ENCODE measurements around the gene ADAMTS12.

ADAMTS12 gene

DNA sequence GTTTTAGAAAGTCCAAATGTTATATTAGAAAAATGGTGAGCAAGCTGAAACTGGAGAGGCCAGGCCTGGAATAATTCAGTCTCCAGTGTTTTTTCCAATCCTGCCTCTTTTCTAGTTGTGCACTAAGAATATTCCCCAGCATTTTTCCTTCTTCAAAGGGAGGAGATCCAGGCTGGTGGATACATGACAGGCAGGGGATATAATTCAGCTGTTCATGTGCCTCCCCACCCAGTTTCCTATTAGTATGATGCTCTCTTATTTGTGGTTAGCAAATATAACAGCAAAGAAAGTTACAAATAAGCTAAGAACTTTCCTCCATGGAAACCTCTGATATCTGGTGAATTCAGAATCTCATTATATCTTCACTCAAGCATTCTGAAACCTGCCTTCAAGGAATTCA lies 234.6 kb downstream of the ADAMTS12 start:
- H3K27me3 ChIP-seq: no peaks in the 10 kb centered on the region
- peaks cover 0 to 32% (median 4%) of the 10 kb centered on the region in 3 donors for H3K36me3 ChIP-seq
- H3K27ac ChIP-seq: no peak overlapping the region
- no peaks in the 10 kb centered on the region for H3K9me3 ChIP-seq
- TF ChIP-seq, protein P1, sequence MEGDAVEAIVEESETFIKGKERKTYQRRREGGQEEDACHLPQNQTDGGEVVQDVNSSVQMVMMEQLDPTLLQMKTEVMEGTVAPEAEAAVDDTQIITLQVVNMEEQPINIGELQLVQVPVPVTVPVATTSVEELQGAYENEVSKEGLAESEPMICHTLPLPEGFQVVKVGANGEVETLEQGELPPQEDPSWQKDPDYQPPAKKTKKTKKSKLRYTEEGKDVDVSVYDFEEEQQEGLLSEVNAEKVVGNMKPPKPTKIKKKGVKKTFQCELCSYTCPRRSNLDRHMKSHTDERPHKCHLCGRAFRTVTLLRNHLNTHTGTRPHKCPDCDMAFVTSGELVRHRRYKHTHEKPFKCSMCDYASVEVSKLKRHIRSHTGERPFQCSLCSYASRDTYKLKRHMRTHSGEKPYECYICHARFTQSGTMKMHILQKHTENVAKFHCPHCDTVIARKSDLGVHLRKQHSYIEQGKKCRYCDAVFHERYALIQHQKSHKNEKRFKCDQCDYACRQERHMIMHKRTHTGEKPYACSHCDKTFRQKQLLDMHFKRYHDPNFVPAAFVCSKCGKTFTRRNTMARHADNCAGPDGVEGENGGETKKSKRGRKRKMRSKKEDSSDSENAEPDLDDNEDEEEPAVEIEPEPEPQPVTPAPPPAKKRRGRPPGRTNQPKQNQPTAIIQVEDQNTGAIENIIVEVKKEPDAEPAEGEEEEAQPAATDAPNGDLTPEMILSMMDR (IDR thresholded peaks at IDR 0.05): no peak
- no peaks in the 10 kb centered on the region for H3K4me1 ChIP-seq
- H3K4me3 ChIP-seq: no peak overlapping the region
- intact Hi-C loops (cut with DNase I; ENCODE audit: low total_unique reads): no loop called here
- DNase-seq: no peak

DNA sequence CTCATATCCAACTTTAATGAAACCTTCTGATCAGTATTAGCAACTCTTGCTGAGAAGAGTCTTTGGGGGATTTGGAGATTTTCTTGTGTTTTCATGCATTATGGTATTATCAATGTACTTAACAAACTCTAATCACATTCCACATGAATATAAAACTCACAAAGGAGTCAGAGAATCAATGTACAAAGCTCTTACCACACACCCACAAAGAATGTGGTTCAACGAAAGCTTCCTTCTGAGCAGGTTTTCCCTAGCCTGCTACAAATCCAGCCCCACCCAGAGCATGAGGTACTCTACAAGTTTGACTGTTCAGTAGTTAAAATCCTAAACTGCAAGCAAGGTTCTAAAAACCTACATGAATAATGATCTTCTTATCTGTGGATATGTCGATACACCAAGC lies 240.9 kb downstream of the ADAMTS12 start:
- Histone ChIP-seq H3K27ac (no peak overlapping the region), H3K27me3 (no peaks in the 10 kb centered on the region), H3K36me3 (peaks cover 0 to 13% (median 10%) of the 10 kb centered on the region in 3 donors), H3K9me3 (no peaks in the 10 kb centered on the region), H3K4me1 (no peaks in the 10 kb centered on the region), H3K4me3 (no peak overlapping the region)
- intact Hi-C loops (cut with DNase I; ENCODE audit: low total_unique reads): no loop called here
- no peak for DNase-seq
- TF ChIP-seq, protein P1 (IDR thresholded peaks at IDR 0.05): no peak

DNA sequence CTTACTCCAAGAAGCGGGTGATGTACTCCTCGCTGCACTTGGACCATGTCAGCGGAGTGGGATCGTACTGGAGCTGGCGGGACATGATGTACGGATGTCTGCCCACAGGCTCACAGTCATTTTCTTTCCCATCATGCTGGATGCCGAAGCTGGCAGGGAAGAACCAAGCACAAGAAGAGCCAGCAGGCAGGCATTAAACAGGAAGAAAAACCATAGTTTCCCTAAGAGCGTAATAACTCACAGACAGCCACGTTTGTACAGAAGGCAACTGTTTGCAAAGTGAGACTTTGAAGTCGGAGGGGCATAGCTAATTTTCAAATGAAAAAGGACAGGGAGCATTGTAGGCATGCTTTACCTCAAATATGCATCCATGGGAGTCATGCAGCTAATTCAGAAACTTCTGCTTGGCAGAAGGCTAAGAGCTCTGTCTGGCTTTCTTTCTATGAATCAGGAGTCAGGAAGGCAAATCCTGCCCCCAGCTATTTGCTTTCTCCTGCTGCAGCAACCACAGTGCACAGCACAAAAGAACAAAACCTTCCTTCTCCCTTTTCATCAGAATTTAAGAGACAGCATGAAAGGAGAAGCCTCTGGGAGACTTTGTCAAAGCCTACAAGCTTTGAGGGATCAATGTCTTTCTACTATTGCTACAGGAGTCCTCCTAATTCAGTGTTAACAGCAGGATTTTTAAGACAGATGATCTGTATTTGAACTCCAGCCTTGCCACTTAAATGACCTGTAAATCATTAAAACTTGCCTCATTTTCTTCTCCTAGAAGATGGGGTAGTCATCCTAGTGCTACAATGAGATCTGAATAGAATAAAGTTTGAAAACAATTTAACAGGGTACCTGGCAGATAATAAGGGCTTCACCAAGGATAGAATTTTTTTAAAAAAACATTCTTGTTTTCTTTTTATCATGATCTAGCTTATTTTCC lies 242.0 kb downstream of the ADAMTS12 start:
- H3K36me3 ChIP-seq: peaks cover 0 to 15% (median 13%) of the 10 kb centered on the region in 3 donors
- intact Hi-C loops (cut with DNase I; ENCODE audit: low total_unique reads): no loop called here
- H3K4me1 ChIP-seq: no peaks in the 10 kb centered on the region
- no peaks in the 10 kb centered on the region for H3K9me3 ChIP-seq
- H3K27me3 ChIP-seq: no peaks in the 10 kb centered on the region
- H3K27ac ChIP-seq: no peak overlapping the region
- no peak for DNase-seq
- TF ChIP-seq, protein P1 (IDR thresholded peaks at IDR 0.05): no peak
- no peak overlapping the region for H3K4me3 ChIP-seq

DNA sequence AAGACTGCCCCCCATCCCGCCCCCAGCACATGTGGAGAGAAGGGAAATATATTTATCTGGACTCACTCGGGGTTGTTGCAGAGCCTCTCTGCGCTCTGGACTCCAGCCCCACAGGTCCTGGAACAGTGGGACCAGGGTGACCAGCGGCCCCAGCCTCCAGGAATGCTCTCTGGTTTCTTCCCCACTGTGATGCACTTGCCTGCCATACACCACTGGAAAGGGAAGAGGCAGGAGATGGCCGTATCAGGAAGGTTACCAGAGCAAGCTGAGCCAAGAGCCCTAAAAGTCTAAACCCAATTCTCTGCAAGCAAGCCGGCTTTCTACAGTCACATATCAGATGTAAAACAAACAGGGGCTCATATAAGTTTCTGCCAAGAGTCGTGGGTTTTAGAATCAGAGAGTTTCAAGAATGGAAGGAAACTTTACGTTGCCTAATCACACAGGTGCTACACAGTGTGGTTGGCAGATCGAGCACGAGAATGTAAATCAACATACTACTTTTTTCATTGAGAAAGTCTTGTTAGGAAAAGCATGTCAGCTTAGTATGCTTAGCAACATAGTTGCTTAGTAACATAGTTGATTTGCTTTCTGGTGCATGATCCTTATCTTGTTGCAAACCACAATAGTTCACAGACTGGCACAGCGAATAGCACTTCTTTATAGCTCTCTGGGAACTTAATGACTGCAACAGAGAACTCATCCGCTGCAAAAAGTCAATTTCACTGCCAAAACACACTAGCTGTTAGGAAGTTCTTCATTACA lies 249.9 kb downstream of the ADAMTS12 start:
- H3K27me3 ChIP-seq: no peaks in the 10 kb centered on the region
- H3K27ac ChIP-seq: no peak overlapping the region
- no peaks in the 10 kb centered on the region for H3K4me1 ChIP-seq
- H3K36me3 ChIP-seq: peaks cover 2 to 11% (median 6%) of the 10 kb centered on the region in 3 donors
- H3K9me3 ChIP-seq: no peaks in the 10 kb centered on the region
- H3K4me3 ChIP-seq: no peak overlapping the region
- intact Hi-C loops (cut with DNase I; ENCODE audit: low total_unique reads): no loop called here
- TF ChIP-seq, protein P1 (IDR thresholded peaks at IDR 0.05): no peak
- no peak for DNase-seq

DNA sequence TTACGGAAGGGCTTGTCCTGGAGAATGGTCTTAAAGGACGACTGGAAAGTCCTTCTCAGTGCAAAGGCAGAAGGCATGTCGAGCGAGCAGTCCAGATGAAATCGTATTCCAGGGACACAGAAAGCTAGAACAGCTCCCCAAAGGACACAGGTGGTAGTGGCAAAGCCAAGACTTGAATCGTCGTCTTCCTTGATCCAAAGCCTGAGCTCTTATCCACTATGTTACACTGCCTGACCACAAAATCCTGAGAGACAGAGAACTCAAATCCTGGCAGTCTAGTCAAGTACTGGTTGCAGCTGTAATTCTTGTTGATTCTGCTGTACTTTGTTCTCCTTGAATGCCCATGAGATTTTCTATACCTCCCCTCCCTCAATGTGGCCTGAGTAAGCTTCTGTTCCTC lies 252.3 kb downstream of the ADAMTS12 start:
- intact Hi-C loops (cut with DNase I; ENCODE audit: low total_unique reads): no loop called here
- Histone ChIP-seq H3K36me3 (peaks cover 5 to 6% (median 6%) of the 10 kb centered on the region in 3 donors), H3K4me3 (no peak overlapping the region), H3K4me1 (no peaks in the 10 kb centered on the region), H3K27ac (no peak overlapping the region), H3K27me3 (no peaks in the 10 kb centered on the region), H3K9me3 (no peaks in the 10 kb centered on the region)
- TF ChIP-seq, protein P1 (IDR thresholded peaks at IDR 0.05): no peak
- DNase-seq: no peak

All from tibial artery (tissue), 4 donors.